B cell (primary cell): ENCODE data around the gene ABCF1. TPM values are rescaled to one million over a fixed set of nuclear protein-coding genes. Genes with fewer than 3 reads are reported as not detected.

Experiments used
- ATAC-seq: fragments of 200-7000 bp; cut with Tn5 transposase; one replicate; pipeline ENCODE4 v1.10.0; 2021; ENCODE audit warnings: low read depth, mild to moderate bottlenecking, moderate number of reproducible peaks, moderate library complexity
- CTCF ChIA-PET: fragments of 350-600 bp; sonication (Branson Sonifier 250); formaldehyde crosslinking; loops from one replicate; lab custom pipeline; 2021; ENCODE audit warnings: antibody characterized with exemption, inconsistent platforms; lab: Charles Lee
- POLR2A ChIA-PET: fragments of 350-600 bp; sonication (Branson Sonifier 250); formaldehyde crosslinking; loops from one replicate; lab custom pipeline; 2021; ENCODE audit warnings: antibody characterized with exemption; lab: Charles Lee
- DNase-seq: peaks from one replicate; pipeline ENCODE4 v3.0.0; 2013
- H2AFZ ChIP-seq: 2 replicates; pipeline ENCODE4 v1.6.1; 2012; ENCODE audit warnings: mild to moderate bottlenecking, low read depth, low read length; ENCODE audit not compliant: insufficient read depth, poor library complexity, severe bottlenecking
- H3K27ac ChIP-seq, 2 donors: 1 replicate in 1 of 2; 2 replicates in 1 of 2; pipeline ENCODE4 v1.5.1; 2012 to 2013; ENCODE audit warnings: low read length in 2 of 2, mild to moderate bottlenecking in 2 of 2, moderate library complexity in 1 of 2
- H3K27me3 ChIP-seq, 4 experiments: fragments of 200-600 bp in 1 of 4; sonication (generic) in 1 of 4; replicated peaks in 1 of 4; 1 replicate in 2 of 4; 2 replicates in 2 of 4; pipeline versions ENCODE4 v1.6.1 to v1.7.0; 2013 to 2016; ENCODE audit warnings: low read length in 3 of 4, mild to moderate bottlenecking in 2 of 4, mixed read lengths in 1 of 4, moderate library complexity in 1 of 4; ENCODE audit not compliant: insufficient read depth in 4 of 4, control insufficient read depth in 3 of 4; ENCODE audit errors: control extremely low read depth in 1 of 4
- H3K36me3 ChIP-seq, 2 experiments: replicated peaks in 1 of 2; 1 replicate in 1 of 2; 2 replicates in 1 of 2; pipeline versions ENCODE4 v1.6.1 to v1.7.1; 2013; ENCODE audit warnings: low read length in 1 of 2; ENCODE audit not compliant: insufficient read depth in 2 of 2, control insufficient read depth in 1 of 2; ENCODE audit errors: control extremely low read depth in 1 of 2, extremely low read depth in 1 of 2
- H3K4me1 ChIP-seq, 2 donors: fragments of 200-600 bp in 1 of 2; sonication (generic) in 1 of 2; 1 replicate in 1 of 2; 2 replicates in 1 of 2; pipeline versions ENCODE4 v1.5.1 to v1.6.1; 2013 to 2017; ENCODE audit warnings: low read length in 2 of 2; ENCODE audit not compliant: control insufficient read depth in 2 of 2, insufficient read depth in 2 of 2
- H3K4me2 ChIP-seq: replicated peaks from 2 replicates; pipeline ENCODE3; 2012; ENCODE audit warnings: mild to moderate bottlenecking, low read depth, low read length; ENCODE audit not compliant: poor library complexity, severe bottlenecking
- H3K4me3 ChIP-seq, 5 experiments: fragments of 200-600 bp in 1 of 5; sonication (generic) in 1 of 5; 1 replicate in 3 of 5; 2 replicates in 2 of 5; pipeline versions ENCODE4 v1.5.1 to v1.7.0; 2011 to 2016; ENCODE audit warnings: low read length in 4 of 5, mild to moderate bottlenecking in 4 of 5, low read depth in 2 of 5, control low read depth in 1 of 5, moderate library complexity in 1 of 5; ENCODE audit not compliant: insufficient read depth in 1 of 5; ENCODE audit errors: control extremely low read depth in 1 of 5, extremely low read depth in 1 of 5
- H3K79me2 ChIP-seq: fragments of 200-600 bp; sonication (generic); one replicate; pipeline ENCODE4 v1.6.0; 2016; ENCODE audit warnings: low read length; ENCODE audit not compliant: control insufficient read depth, insufficient read depth
- H3K9ac ChIP-seq: fragments of 200-600 bp; sonication (generic); 2 replicates; pipeline ENCODE4 v1.6.1; 2017; ENCODE audit warnings: mild to moderate bottlenecking, low read length, moderate library complexity
- H3K9me3 ChIP-seq, 3 donors: one replicate each; pipeline versions ENCODE4 v1.6.1 to v1.7.1; 2013; ENCODE audit warnings: low read length in 2 of 3; ENCODE audit not compliant: control insufficient read depth in 2 of 3, insufficient read depth in 1 of 3; ENCODE audit errors: control extremely low read depth in 1 of 3
- H4K20me1 ChIP-seq: 2 replicates; pipeline ENCODE4 v1.6.0; 2012; ENCODE audit warnings: mild to moderate bottlenecking, low read length; ENCODE audit not compliant: insufficient read depth, control insufficient read depth, poor library complexity, severe bottlenecking
- H3K27ac Mint-ChIP-seq: one replicate; pipeline ENCODE4 v1.8.0; 2021; ENCODE audit warnings: mixed read lengths
- H3K27me3 Mint-ChIP-seq: one replicate; pipeline ENCODE4 v1.8.0; 2021; ENCODE audit warnings: mixed read lengths
- H3K4me1 Mint-ChIP-seq: one replicate; pipeline ENCODE4 v1.8.0; 2021; ENCODE audit warnings: mixed read lengths
- H3K4me3 Mint-ChIP-seq: one replicate; pipeline ENCODE4 v1.8.0; 2021; ENCODE audit warnings: mixed read lengths
- H3K9me3 Mint-ChIP-seq: one replicate; pipeline ENCODE4 v1.8.0; 2022; ENCODE audit warnings: mixed read lengths; ENCODE audit not compliant: insufficient read depth
- CTCF ChIP-seq: fragments of 200-600 bp; IDR thresholded peaks from one replicate; pipeline ENCODE4 v1.8.0; 2022; ENCODE audit warnings: antibody characterized with exemption, mild to moderate bottlenecking
- EZH2 ChIP-seq: IDR thresholded peaks from 2 replicates; pipeline ENCODE4 v1.6.1; 2012; ENCODE audit warnings: borderline replicate concordance, low read depth, mild to moderate bottlenecking, moderate library complexity, low read length; ENCODE audit not compliant: insufficient read depth, poor library complexity, severe bottlenecking
- WGBS: methylation state at CpG from one replicate; pipeline ENCODE4 v1.1.5; 2013; ENCODE audit warnings: missing lambda C conversion rate; ENCODE audit not compliant: insufficient coverage; 5-methylcytosine and 5-hydroxymethylcytosine counted together
- intact Hi-C: fragments of 100-400 bp; cut with micrococcal nuclease; formaldehyde crosslinking; loops from one replicate; pipeline ENCODE4 v1.10.0; 2022
- polyA plus RNA-seq: library from polyadenylated mRNA; depleted of rRNA; stranded (reverse); fragments of >200 nt; gene quantifications from 2 replicates; pipeline ENCODE4 v1.2.3, GENCODE V29; 2012
- total RNA-seq, 2 donors: library from RNA; stranded (reverse); fragments of 120-200 nt in 1 of 2; gene quantifications; 1 replicate in 1 of 2; 2 replicates in 1 of 2; pipeline versions ENCODE4 v1.2.3 to v1.2.4, GENCODE V29; 2013 to 2022

Gene ABCF1
- total and polyA plus RNA-seq, 2 donors (not counting 1 experiment from before 2014, with no cell fraction given): 22.8 to 60.9 TPM

DNA sequence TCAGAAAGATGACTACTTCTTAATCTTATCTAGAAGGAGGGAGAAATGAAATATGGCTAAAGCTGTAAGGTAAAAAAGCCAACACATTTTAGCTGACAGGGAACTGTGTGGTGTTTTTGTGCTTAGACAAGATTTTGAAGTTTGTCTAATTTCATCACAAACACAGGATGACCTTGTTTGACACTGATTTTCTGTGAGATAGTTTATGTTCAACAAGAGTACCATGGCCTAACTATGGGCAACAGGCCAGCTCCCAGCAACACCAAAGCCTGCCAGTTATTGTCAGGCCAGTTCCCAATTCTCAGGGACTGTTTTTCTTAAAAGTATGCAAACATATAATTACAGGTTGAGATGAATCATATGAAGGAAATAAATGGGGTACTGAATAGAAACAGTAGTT lies 5.5 kb upstream of the ABCF1 start:
- no peak for TF ChIP-seq CTCF
- TF ChIP-seq EZH2: no peak
- Histone ChIP-seq H3K9ac (no peak overlapping the region), H3K4me1 (peaks cover 6 to 9% of the 10 kb centered on the region in 2 donors), H3K27ac (no peak overlapping the region), H3K36me3 (peaks cover 0 to 14% of the 10 kb centered on the region in 2 experiments), H2AFZ (no peak overlapping the region), H3K4me2 (no peak overlapping the region), H3K9me3 (no peaks in the 10 kb centered on the region), H3K79me2 (peaks cover 33% of the 10 kb centered on the region), H3K4me3 (no peak overlapping the region), H4K20me1 (no peaks in the 10 kb centered on the region), H3K27me3 (no peaks in the 10 kb centered on the region)
- intact Hi-C loops: no loop called here
- Mint-ChIP-seq H3K4me3 (no peak overlapping the region), H3K27me3 (no peaks in the 10 kb centered on the region), H3K27ac (no peak overlapping the region), H3K4me1 (peaks cover 14% of the 10 kb centered on the region), H3K9me3 (no peaks in the 10 kb centered on the region)
- DNase-seq (no peak), ATAC-seq (no peak)
- CTCF ChIA-PET: interaction anchor here (0.9 to 3.6 kb wide), 7 partner anchors 15 to 164 kb away, joined by 3 to 15 read pairs (median 4); no protein-coding TSS in a partner anchor
- POLR2A ChIA-PET: interaction anchor here (0.6 to 1.5 kb wide), 2 partner anchors 9 to 64 kb away, joined by 4 to 5 read pairs; partner anchors contain the start of gene PRR3

DNA sequence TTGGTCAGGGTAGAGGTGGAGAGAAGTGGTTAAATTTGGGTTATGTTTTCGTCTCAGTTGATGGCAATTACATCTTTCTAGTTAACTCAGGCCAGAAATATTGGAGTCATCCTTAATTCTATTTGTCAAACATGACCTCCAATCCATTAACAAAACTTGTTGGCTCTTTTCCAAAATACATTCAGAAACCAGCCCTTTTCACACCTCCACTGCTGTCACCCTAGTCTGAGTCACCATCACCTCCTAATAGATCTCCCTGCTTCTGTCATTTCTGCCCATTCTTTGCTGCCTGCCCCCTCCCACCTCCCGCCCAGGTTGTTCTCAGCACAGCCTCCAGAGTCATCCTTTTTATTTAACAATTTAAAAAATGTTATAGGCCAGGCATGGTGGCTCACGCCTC lies 3.0 kb upstream of the ABCF1 start:
- ATAC-seq (no peak), DNase-seq (no peak)
- Mint-ChIP-seq H3K9me3 (no peaks in the 10 kb centered on the region), H3K4me1 (peaks cover 37% of the 10 kb centered on the region), H3K27me3 (no peaks in the 10 kb centered on the region), H3K4me3 (no peak overlapping the region), H3K27ac (no peak overlapping the region)
- H3K27me3 ChIP-seq: no peaks in the 10 kb centered on the region
- ChIA-PET POLR2A (no interaction called here), CTCF (no interaction called here)
- H4K20me1 ChIP-seq: peaks cover 15% of the 10 kb centered on the region
- intact Hi-C loops: no loop called here
- TF ChIP-seq CTCF (no peak), EZH2 (no peak)
- peaks cover 43% of the 10 kb centered on the region for H3K79me2 ChIP-seq
- WGBS: 100% methylated on average over 2 of the region's 3 CpGs
- H3K4me2 ChIP-seq: no peak overlapping the region
- H3K4me3 ChIP-seq: no peak overlapping the region
- H3K36me3 ChIP-seq: no peaks in the 10 kb centered on the region
- H3K9ac ChIP-seq: no peak overlapping the region
- H3K27ac ChIP-seq: no peak overlapping the region
- peaks cover 21 to 26% of the 10 kb centered on the region in 2 donors for H3K4me1 ChIP-seq
- H2AFZ ChIP-seq: no peak overlapping the region
- no peaks in the 10 kb centered on the region for H3K9me3 ChIP-seq
